HG03469 (cell line): ENCODE data around the gene CHD2.

ENCODE experiments used
- ATAC-seq: cut with Tn5 transposase; IDR thresholded peaks from one replicate; pipeline ENCODE4 v1.9.1; 2021; ENCODE audit warnings: mild to moderate bottlenecking, moderate library complexity, moderate number of reproducible peaks; ENCODE audit not compliant: unreplicated experiment

Gene CHD2

GRCh38 chr15:92928225-92928750 lies 28.2 kb downstream of the CHD2 start:
- no peak for ATAC-seq

GRCh38 chr15:92929002-92929401 lies 28.9 kb downstream of the CHD2 start:
- no peak for ATAC-seq

GRCh38 chr15:92930054-92930621 lies 30.0 kb downstream of the CHD2 start:
- no peak for ATAC-seq

- ATAC-seq, result no peak
These were observed 30.7 kb downstream of the CHD2 start for GRCh38 chr15:92930776-92931175.

GRCh38 chr15:92932946-92933649 lies 33.0 kb downstream of the CHD2 start:
- ATAC-seq, result no peak

- ATAC-seq, result no peak
These were observed 33.7 kb downstream of the CHD2 start for GRCh38 chr15:92933831-92934230.

- ATAC-seq, result no peak
These were observed 34.6 kb downstream of the CHD2 start for GRCh38 chr15:92934716-92935115.

- ATAC-seq, result no peak
These were observed 36.0 kb downstream of the CHD2 start for GRCh38 chr15:92936138-92936537.

GRCh38 chr15:92936693-92937092 lies 36.6 kb downstream of the CHD2 start:
- no peak for ATAC-seq

- ATAC-seq, result no peak
These were observed 37.8 kb downstream of the CHD2 start for GRCh38 chr15:92937901-92938300.

GRCh38 chr15:92938387-92938786 lies 38.3 kb downstream of the CHD2 start:
- no peak for ATAC-seq

GRCh38 chr15:92941668-92942067 lies 41.5 kb downstream of the CHD2 start:
- no peak for ATAC-seq

GRCh38 chr15:92942706-92943105 lies 42.6 kb downstream of the CHD2 start:
- no peak for ATAC-seq

GRCh38 chr15:92943581-92943980 lies 43.5 kb downstream of the CHD2 start:
- no peak for ATAC-seq

GRCh38 chr15:92944946-92945521 lies 44.9 kb downstream of the CHD2 start:
- no peak for ATAC-seq

GRCh38 chr15:92947071-92947730 lies 47.1 kb downstream of the CHD2 start:
- ATAC-seq, result no peak

GRCh38 chr15:92949604-92950249 lies 49.6 kb downstream of the CHD2 start:
- no peak for ATAC-seq

GRCh38 chr15:92951800-92952457 lies 51.8 kb downstream of the CHD2 start:
- ATAC-seq, result no peak

GRCh38 chr15:92952458-92952850 lies 52.3 kb downstream of the CHD2 start:
- ATAC-seq, result no peak

- no peak for ATAC-seq
These were observed 53.4 kb downstream of the CHD2 start for GRCh38 chr15:92953566-92953965.

- no peak for ATAC-seq
These were observed 53.9 kb downstream of the CHD2 start for GRCh38 chr15:92954002-92954401.
